PC-9 (cell line): ENCODE measurements around the gene ARMH1. TPM values are rescaled to one million over a fixed set of nuclear protein-coding genes. Genes with fewer than 3 reads are reported as not detected.

ENCODE experiments used
- BruUV-seq: library from RNA; stranded (reverse); fragments of 400-500 nt; replicated peaks from 2 replicates; lab custom pipeline; 2021; lab: Mats Ljungman, UMichigan
- CTCF ChIA-PET: fragments of 300-600 bp; sonication (Branson Sonifier 250); formaldehyde crosslinking; loops from one replicate; lab custom pipeline; 2022; ENCODE audit warnings: antibody characterized with exemption; lab: Charles Lee
- POLR2A ChIA-PET: fragments of 300-600 bp; sonication (Branson Sonifier 250); formaldehyde crosslinking; loops from one replicate; lab custom pipeline; 2022; ENCODE audit warnings: antibody characterized with exemption; ENCODE audit not compliant: unreplicated experiment; lab: Charles Lee
- DNase-seq, 2 experiments: peaks; one replicate each; pipeline versions ENCODE4 v3.0.0 to v3.0.0-alpha.2; 2015 to 2022; ENCODE audit warnings: mixed read lengths in 1 of 2
- H2AFZ ChIP-seq: fragments of 200-600 bp; sonication (generic); 2 replicates; pipeline ENCODE4 v1.8.1; 2017; ENCODE audit warnings: antibody characterized with exemption
- H3F3A ChIP-seq: fragments of 200-600 bp; sonication (generic); 2 replicates; pipeline ENCODE4 v1.8.1; 2017; ENCODE audit warnings: antibody characterized with exemption, mild to moderate bottlenecking, low read depth; ENCODE audit not compliant: insufficient read depth
- H3K27ac ChIP-seq: fragments of 200-600 bp; sonication (generic); 2 replicates; pipeline ENCODE4 v1.6.1; 2016; ENCODE audit warnings: mixed run types
- H3K27me3 ChIP-seq: fragments of 200-600 bp; sonication (generic); 2 replicates; pipeline ENCODE4 v1.6.1; 2016; ENCODE audit warnings: low read depth, mixed run types; ENCODE audit not compliant: insufficient read depth
- H3K36me3 ChIP-seq: fragments of 200-600 bp; sonication (generic); 2 replicates; pipeline ENCODE4 v1.6.1; 2016; ENCODE audit warnings: low read depth, mixed run types
- H3K4me1 ChIP-seq: fragments of 200-600 bp; sonication (generic); replicated peaks from 2 replicates; pipeline ENCODE4 v1.6.1; 2016; ENCODE audit warnings: mixed run types; ENCODE audit not compliant: insufficient read depth
- H3K4me2 ChIP-seq: fragments of 200-600 bp; sonication (generic); 2 replicates; pipeline ENCODE4 v1.6.1; 2017; ENCODE audit warnings: mixed run types
- H3K4me3 ChIP-seq: fragments of 200-600 bp; sonication (generic); 2 replicates; pipeline ENCODE4 v1.6.1; 2016; ENCODE audit warnings: mixed run types
- H3K79me2 ChIP-seq: fragments of 200-600 bp; sonication (generic); 2 replicates; pipeline ENCODE4 v1.6.1; 2017; ENCODE audit warnings: low read depth, mixed run types
- H3K9me2 ChIP-seq: fragments of 200-600 bp; sonication (generic); 2 replicates; pipeline ENCODE4 v1.8.1; 2017; ENCODE audit warnings: mild to moderate bottlenecking; ENCODE audit not compliant: insufficient read depth
- H3K9me3 ChIP-seq: fragments of 200-600 bp; sonication (generic); 2 replicates; pipeline ENCODE4 v1.8.1; 2016; ENCODE audit warnings: low read depth; ENCODE audit not compliant: insufficient read depth
- H4K20me1 ChIP-seq: fragments of 200-600 bp; sonication (generic); 2 replicates; pipeline ENCODE4 v1.8.1; 2017; ENCODE audit not compliant: insufficient read depth
- EZH2 ChIP-seq: fragments of 200-600 bp; sonication (generic); IDR thresholded peaks from 2 replicates; pipeline ENCODE4 v1.8.0; 2017; ENCODE audit warnings: antibody characterized with exemption, low read depth
- intact Hi-C: fragments of 100-400 bp; cut with micrococcal nuclease; formaldehyde crosslinking; loops from one replicate; pipeline ENCODE4 v1.10.0; 2022; ENCODE audit not compliant: unreplicated experiment
- total RNA-seq: library from RNA; stranded (reverse); gene quantifications from 2 replicates; pipeline ENCODE4 v1.2.3, GENCODE V29; 2021
- TF ChIP-seq, protein P1 (sequence below): fragments of 200-600 bp; sonication (generic); conservative IDR thresholded peaks from 2 replicates; pipeline ENCODE4 v1.6.1; 2017; ENCODE audit warnings: mixed run types, antibody characterized with exemption, mild to moderate bottlenecking, moderate library complexity

Gene ARMH1
- total RNA-seq, 1 experiment from 2014 or later, result 16.9 TPM

DNA sequence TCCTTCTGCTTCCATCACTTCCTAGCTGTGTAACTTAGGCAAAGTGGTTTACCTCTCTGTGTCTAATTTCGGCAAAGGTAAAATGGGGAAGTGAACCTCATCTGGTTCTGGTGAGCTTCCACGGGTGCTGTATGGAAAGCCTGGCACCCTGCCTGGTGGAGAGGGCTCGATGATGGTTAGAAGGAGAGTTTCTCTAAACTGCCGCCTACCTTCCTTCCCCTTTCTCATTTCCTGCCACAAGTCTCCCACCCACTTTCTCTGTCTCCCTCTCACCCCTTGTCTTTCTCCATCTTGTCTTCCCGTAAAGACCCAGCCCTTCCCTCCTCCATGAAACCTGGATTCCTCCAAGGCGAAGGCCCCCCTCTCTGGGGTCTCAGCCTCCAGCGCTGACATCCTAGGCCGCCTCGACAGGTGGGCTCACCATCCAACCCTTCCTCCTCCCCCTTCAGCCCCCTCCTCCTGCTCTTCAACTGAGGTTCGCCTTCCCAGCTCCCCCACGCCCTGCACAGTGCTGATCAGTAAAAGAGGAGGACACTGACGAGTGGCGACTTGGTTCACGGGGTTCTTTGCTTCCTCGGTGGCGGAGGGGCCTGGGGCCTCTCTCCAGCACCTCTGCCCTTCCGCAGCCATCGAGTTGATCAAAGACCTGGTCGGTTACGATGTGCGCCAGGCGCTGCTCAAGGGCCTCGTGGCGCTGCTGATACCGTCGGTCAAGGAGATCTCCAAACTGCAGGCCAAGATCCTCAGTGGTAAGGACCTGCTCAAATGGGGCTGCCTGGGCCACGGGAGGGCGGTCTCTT is 49.2 kb downstream of the ARMH1 start:
- BruUV-seq, result no TSS peak
- Histone ChIP-seq H3K27ac (no peak overlapping the region), H2AFZ (no peak overlapping the region), H3K4me2 (no peak overlapping the region), H3K36me3 (no peaks in the 10 kb centered on the region), H3K9me2 (no peaks in the 10 kb centered on the region), H3K27me3 (no peaks in the 10 kb centered on the region), H3K9me3 (no peaks in the 10 kb centered on the region), H3K79me2 (no peaks in the 10 kb centered on the region), H3F3A (peaks cover 47% of the 10 kb centered on the region; the same call in 1 of the 2 replicates), H3K4me1 (peaks cover 36% of the 10 kb centered on the region), H3K4me3 (no peak overlapping the region), H4K20me1 (no peaks in the 10 kb centered on the region)
- DNase-seq, result no peak
- POLR2A ChIA-PET, result interaction anchor here (0.6 kb wide), 1 partner anchor 59 kb away, joined by 6 read pairs; no protein-coding TSS in a partner anchor
- no peak for TF ChIP-seq EZH2
- TF ChIP-seq, protein P1, sequence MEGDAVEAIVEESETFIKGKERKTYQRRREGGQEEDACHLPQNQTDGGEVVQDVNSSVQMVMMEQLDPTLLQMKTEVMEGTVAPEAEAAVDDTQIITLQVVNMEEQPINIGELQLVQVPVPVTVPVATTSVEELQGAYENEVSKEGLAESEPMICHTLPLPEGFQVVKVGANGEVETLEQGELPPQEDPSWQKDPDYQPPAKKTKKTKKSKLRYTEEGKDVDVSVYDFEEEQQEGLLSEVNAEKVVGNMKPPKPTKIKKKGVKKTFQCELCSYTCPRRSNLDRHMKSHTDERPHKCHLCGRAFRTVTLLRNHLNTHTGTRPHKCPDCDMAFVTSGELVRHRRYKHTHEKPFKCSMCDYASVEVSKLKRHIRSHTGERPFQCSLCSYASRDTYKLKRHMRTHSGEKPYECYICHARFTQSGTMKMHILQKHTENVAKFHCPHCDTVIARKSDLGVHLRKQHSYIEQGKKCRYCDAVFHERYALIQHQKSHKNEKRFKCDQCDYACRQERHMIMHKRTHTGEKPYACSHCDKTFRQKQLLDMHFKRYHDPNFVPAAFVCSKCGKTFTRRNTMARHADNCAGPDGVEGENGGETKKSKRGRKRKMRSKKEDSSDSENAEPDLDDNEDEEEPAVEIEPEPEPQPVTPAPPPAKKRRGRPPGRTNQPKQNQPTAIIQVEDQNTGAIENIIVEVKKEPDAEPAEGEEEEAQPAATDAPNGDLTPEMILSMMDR, result no peak
- CTCF ChIA-PET, result no interaction called here
- intact Hi-C loops, result no loop called here

- intact Hi-C loops, result no loop called here
- DNase-seq, result no peak
- Histone ChIP-seq H3K4me2 (no peak overlapping the region), H3K9me2 (no peaks in the 10 kb centered on the region), H3F3A (peaks cover 55% of the 10 kb centered on the region), H2AFZ (no peak overlapping the region), H3K27me3 (no peaks in the 10 kb centered on the region), H3K36me3 (no peaks in the 10 kb centered on the region), H3K79me2 (no peaks in the 10 kb centered on the region), H3K27ac (no peak overlapping the region), H4K20me1 (no peaks in the 10 kb centered on the region), H3K9me3 (no peaks in the 10 kb centered on the region), H3K4me1 (peaks cover 40% of the 10 kb centered on the region), H3K4me3 (no peak overlapping the region)
- no TSS peak for BruUV-seq
- CTCF ChIA-PET, result no interaction called here
- POLR2A ChIA-PET, result interaction anchor here (0.6 kb wide), 1 partner anchor 59 kb away, joined by 6 read pairs; no protein-coding TSS in a partner anchor
- no peak for TF ChIP-seq EZH2
- TF ChIP-seq, protein P1, result no peak
Measured at GRCh38 chr1:44724296-44724954, 49.9 kb downstream of the ARMH1 start.

DNA sequence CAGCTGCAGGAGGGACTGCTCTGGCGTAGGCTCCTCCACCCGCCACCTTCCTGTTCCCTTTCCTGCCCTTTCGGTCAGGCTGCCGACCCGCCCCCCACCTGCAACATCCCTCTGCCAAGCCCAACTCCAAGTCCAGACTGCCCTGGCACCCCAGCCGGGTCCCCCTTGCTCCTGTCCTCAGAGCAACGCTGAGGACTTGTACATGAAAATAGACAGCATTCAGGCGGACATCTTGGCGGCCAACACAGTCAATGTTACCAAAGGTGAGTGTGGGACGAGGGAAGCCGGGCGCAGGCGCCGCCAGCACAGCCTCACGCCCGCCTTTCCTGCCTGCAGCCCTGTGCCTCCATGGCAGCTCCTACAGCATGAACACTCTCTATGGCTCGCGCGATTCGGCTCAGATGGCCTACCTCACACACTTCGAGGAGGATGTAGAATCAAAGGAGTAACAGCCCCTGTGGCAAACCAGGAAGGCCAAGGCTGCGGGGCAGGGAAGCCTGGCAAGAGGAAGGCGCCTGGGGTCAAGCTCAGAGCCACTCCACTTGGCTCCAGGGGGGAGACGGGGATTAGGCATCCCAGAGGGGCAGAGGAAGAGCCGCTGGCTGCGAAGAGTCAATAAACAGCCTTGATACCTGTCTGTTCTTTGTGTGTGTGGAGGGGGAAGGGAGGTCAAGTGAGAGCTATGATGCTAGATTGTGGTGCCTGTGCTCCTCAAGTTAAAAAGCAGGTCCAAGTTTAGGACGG is 50.6 kb downstream of the ARMH1 start:
- DNase-seq, result no peak
- no peak overlapping the region for H2AFZ ChIP-seq
- H3K27me3 ChIP-seq, result no peaks in the 10 kb centered on the region
- no peak overlapping the region for H3K27ac ChIP-seq
- H3K4me3 ChIP-seq, result no peak overlapping the region
- CTCF ChIA-PET, result no interaction called here
- TF ChIP-seq, protein P1, result no peak
- no peak for TF ChIP-seq EZH2
- H3K9me3 ChIP-seq, result no peaks in the 10 kb centered on the region
- H3K4me2 ChIP-seq, result no peak overlapping the region
- H3K4me1 ChIP-seq, result peaks cover 48% of the 10 kb centered on the region
- peaks cover 62% of the 10 kb centered on the region for H3F3A ChIP-seq
- no peaks in the 10 kb centered on the region for H3K79me2 ChIP-seq
- no peaks in the 10 kb centered on the region for H3K9me2 ChIP-seq
- no peaks in the 10 kb centered on the region for H4K20me1 ChIP-seq
- no peaks in the 10 kb centered on the region for H3K36me3 ChIP-seq
- POLR2A ChIA-PET, result no interaction called here
- intact Hi-C loops, result no loop called here
- BruUV-seq, result no TSS peak
